Activated T-cell treated with anti-CD3 and anti-CD28 coated beads for 48 hours (primary cell): ENCODE data around the gene RNASEH2B.

Experiments used
- DNase-seq: peaks from one replicate; pipeline ENCODE4 v3.0.0-alpha.2; 2020; ENCODE audit warnings: low read depth

The RNASEH2B gene, protein sequence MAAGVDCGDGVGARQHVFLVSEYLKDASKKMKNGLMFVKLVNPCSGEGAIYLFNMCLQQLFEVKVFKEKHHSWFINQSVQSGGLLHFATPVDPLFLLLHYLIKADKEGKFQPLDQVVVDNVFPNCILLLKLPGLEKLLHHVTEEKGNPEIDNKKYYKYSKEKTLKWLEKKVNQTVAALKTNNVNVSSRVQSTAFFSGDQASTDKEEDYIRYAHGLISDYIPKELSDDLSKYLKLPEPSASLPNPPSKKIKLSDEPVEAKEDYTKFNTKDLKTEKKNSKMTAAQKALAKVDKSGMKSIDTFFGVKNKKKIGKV

GRCh38 chr13:50909605-50910484 is at the start of gene RNASEH2B:
Gene RNASEH2B (plus strand): TSS chr13:50909791. CDS start chr13:50910077, 286 bp downstream.
- DNase-seq, result peak; percentile 78

DNA sequence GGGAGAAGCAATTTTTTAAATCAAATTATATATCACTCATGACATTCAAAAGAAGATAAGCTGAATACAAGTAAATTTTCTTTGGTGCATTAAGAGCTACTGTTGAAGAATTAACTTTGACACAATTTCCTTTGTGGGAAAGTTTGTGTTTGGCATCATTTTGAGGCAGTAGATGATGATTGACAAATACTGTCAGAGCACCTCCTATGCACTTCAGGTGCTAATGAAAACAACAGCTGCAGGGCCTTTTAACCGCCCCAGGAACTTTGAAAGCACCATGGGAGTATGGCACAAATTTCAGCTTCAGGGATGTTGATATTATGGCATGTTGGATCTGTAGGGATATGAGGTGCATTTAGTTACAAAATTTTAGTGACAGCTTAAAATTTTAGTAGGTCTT is 45.1 kb upstream of the RNASEH2B start:
- DNase-seq, result no peak

DNA sequence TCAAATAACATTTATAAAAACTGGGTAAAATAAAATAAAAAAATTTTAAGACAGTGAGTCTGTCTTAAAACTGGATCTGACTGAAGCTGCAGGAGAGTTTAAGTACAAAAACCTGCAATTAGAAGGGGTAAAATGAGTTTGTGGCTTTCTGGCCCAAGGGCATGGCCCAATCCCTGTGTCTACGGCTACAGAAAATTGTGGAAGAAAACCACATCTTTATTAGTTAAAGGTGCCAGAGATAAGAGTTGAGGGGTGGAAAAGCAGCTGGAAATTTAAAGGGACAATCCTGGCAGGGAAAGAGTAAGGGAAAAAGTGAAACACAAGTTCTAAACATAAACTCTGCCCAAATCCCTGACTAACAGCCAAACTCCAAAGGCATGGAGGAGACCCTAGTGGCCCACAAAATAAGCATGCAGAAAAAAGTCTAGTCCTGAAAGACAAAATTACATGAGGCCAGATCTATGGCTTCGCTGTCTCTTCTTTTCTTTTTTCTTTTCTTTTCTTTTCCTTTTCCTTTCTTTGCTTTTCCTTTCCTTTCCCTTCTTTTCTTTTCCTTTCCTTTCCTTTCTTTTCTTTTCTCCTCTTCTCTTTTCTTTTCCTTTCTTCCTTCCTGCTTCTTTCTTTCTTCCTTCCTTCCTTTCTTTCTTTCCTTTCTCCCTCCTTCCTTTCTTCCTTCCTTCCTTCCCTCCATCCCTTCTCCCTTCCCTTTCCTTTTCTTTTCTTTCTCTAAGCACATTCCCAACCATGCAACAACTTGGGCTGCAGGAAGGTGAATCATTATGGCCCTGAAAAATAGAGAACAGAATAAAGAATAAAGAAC is 42.6 kb upstream of the RNASEH2B start:
- no peak for DNase-seq

DNA sequence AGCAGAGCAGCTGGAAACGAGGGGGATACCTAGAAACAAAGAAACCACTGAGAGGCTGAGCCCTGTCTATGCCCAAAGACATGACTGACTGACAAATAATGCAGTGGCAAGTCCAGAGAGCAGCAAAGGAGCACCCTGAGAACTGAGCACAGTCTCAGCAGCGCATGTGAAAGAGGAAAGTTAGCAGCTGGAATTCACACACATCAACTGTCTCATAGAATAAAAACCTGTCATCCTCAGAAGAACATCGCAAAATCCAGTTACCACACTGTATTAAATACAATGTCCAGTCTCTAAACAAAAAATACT is 42.0 kb upstream of the RNASEH2B start:
- no peak for DNase-seq

GRCh38 chr13:50871405-50871804 is 38.2 kb upstream of the RNASEH2B start:
- no peak for DNase-seq

DNA sequence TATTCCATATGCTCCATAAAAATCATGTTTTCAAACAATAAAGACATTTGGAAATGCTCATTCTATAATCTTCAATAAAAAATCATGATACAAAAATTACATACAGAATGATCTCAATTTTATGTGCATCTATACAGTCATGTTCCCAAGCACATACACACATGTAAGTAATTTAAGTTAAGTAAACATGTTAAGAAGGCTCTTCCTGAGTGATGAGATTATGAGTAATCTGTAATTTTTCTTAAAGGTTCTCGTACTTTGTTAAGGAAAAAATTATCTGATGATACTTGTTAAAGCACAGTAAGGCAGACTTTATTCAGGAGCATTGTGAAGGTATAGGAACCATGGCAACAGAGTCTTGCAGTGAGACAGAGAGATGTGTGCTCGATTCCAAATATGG is 36.1 kb upstream of the RNASEH2B start:
- DNase-seq, result no peak

GRCh38 chr13:50873991-50874390 is 35.6 kb upstream of the RNASEH2B start:
- no peak for DNase-seq

DNA sequence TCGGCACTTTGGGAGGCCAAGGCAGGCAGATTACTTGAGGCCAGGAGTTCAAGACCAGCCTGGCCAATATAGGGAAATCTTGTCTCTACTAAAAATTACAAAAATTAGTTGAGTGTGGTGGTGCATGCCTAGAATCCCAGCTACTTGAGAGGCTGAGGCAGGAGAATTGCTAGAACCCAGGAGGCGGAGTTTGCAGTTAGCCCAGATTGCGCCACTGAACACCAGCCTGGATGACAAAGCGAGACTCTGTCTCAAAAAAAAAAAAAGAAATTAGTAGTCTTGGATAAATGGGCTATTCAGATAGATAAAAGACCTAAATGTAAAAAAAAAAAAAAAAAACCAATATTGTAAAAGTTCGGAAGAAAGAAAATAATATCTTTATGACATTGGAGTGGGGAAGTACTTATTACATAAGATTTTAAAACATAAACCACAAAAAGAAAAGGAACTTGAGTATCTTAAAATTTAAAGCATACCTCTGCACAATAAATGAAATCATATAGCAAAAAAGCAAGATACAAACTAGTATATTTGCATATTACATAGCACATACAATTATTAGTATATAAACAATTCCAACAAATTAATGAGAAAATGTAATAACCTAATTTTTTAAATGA is 26.7 kb upstream of the RNASEH2B start:
- no peak for DNase-seq

- DNase-seq, result no peak
Measured at GRCh38 chr13:50883728-50884127, 25.9 kb upstream of the RNASEH2B start.

DNA sequence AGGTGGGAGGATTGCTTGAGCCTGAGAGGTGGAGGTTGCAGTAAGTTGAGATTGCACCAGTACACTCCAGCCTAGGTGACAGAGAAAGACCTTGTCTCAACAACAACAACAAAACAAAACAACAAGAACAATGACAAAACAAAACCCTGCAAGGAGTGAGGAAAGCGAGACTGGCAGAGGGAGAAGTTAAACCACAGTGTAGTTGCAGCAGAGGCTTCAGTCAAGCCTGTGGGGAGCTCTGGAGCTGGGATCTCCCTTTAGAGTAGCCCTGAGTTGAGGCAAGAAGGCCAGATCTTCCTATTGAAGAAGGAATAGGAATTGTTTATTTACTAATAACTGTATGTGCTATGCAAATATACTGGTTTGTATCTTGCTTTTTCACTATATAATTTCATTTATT is 25.3 kb upstream of the RNASEH2B start:
- no peak for DNase-seq

GRCh38 chr13:50887151-50887550 is 22.4 kb upstream of the RNASEH2B start:
- no peak for DNase-seq

- DNase-seq, result no peak
Measured at GRCh38 chr13:50888362-50888761, 21.2 kb upstream of the RNASEH2B start.

GRCh38 chr13:50889317-50889716 is 20.3 kb upstream of the RNASEH2B start:
- no peak for DNase-seq

DNA sequence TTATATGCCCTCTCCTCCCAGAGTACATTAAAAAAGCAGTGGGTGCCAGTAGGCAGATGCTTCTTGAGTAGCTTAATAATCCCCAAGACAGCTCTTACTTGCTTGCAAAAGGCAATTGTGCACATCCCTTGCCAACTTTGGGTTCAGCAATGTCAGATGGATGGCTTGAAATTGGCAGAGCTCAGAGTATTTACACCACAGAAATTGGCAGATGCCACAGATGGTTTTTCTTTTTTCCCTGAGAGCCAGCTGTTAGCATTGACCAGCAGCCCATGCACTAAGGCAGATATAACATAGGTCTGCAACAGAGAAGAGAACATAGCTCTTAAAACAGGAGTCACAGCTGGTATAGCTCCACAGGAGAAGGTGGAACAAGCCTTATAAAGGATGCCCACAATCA is 18.4 kb upstream of the RNASEH2B start:
- DNase-seq, result no peak

DNA sequence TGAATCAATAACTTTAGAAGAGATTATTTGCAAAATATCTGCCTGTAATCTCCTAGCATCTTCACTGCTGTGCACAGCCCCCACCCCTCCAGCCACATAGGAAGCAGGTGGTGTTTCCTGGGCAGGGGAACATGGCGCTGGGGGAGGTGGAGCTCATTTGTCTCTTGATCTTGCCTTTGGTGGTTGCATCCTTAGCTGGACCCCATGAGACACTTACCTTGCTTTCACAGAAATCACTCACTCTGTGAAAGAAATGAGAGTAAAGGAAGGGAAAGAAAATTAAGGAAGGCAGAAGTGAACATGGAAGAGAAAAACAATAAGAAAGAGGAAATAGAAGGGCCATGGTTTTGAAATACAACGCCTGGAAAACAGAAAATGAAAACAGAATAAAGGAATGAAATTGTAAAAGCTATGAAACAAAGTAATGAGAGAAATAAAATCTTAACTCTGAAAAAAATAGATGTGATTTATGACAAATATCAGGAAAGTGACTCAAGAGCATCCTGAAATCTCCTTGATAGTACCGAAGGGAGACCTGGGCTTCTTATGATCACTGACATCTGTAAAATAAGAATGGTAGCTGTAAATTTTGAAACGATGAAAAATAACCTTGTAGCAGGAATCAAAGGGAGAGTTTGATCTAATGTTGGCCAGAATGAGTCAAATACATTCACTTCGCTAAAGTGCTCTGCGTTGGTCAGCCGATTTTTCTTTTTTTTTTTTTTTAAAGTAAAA is 17.2 kb upstream of the RNASEH2B start:
- no peak for DNase-seq

DNA sequence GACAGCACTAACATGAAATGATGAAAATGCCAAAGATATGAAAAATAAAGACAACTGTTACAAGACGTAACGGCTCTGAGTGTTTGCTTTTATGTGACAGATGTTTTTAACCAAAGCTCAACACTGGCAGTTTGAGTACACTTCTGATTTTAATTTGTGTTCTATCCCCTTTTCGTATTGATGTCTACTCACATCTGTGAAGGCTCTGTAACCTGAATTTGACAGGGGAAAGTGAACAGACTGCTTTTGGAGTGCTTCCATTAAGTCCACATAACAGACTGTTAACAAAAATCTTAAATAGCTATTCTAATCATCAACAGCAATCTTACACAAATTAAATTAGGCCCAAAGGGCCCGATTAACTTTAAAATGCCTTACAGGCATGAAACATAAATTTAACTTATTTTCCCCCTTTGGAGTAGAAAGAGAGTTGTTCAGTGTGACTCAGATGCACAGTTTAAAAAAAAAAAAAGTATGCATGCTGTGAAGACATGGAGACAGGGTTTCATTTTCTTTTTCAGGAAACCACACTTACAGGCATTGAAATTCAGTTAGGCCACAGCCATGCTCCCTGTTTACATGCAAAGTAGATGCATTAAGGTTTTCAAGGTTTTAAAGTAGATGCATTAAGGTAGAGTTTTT is 16.3 kb upstream of the RNASEH2B start:
- DNase-seq, result no peak

GRCh38 chr13:50894012-50894411 is 15.6 kb upstream of the RNASEH2B start:
- no peak for DNase-seq

DNA sequence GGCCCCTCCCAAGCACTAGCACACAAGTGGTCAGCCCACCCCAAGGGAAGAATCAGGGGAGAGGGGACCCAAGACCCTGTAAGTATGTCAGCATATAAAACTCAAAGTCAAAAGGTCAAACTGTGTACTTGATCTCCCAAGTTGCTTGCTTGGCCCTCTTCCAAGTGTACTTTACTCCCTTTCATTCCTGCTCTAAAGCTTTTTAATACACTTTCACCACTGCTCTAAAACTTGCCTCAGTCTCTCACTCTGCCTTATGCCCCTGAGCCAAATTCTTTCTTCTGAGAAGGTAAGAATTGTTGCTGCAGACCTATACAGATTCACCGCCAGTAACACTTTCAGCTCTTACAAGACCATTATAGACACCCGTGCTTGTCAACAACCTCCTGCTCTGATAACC is 15.1 kb upstream of the RNASEH2B start:
- DNase-seq, result no peak

- DNase-seq, result no peak
Measured at GRCh38 chr13:50898338-50898737, 11.3 kb upstream of the RNASEH2B start.

DNA sequence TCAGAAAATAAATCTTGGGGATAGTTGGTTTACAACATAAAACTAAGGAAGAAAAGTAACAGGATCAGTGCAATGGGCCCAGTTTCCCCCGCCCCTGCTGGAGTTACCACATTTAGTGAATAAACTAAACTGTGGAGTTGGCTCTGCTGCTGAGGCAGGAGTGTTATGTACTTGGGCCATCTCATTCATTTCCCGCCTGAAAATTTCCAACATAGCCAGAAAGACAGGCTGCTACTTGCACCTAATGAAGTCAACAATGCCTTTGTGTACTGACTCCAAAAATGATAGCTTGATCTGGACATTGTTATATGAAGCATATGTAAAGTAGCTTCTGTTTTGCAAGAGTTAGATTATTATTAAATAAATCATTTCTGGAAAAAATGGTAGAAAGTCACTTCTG is 7.9 kb upstream of the RNASEH2B start:
- no peak for DNase-seq

DNA sequence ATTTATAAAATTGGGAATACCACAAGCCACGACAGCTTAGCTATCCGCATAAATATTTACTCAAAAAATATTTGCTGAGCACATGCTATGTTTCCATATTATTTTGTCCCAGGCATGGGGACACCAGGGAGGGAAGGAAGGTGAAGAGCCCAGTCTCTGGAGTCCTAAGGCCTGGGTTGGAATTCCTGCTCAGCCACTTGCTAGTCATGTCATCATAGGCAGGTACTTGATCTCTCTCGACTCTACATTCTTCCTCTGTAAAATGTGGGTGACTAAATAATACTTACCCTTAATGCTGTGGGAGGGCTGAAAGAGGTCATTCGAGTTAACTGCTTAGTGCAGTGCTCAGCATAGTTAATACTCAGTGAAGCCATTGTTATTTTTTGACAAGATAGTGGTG is 4.3 kb upstream of the RNASEH2B start:
- DNase-seq, result no peak
